Putamen (tissue), 1 donor: ENCODE results near the gene TNK2.
A peak's percentile ranks its signal among the peaks of the same experiment; 100 is the strongest.

ENCODE experiments used
- DNase-seq: peaks from one replicate; pipeline ENCODE4 v3.0.0-alpha.2; 2016; ENCODE audit warnings: low spot score

TNK2 gene

DNA sequence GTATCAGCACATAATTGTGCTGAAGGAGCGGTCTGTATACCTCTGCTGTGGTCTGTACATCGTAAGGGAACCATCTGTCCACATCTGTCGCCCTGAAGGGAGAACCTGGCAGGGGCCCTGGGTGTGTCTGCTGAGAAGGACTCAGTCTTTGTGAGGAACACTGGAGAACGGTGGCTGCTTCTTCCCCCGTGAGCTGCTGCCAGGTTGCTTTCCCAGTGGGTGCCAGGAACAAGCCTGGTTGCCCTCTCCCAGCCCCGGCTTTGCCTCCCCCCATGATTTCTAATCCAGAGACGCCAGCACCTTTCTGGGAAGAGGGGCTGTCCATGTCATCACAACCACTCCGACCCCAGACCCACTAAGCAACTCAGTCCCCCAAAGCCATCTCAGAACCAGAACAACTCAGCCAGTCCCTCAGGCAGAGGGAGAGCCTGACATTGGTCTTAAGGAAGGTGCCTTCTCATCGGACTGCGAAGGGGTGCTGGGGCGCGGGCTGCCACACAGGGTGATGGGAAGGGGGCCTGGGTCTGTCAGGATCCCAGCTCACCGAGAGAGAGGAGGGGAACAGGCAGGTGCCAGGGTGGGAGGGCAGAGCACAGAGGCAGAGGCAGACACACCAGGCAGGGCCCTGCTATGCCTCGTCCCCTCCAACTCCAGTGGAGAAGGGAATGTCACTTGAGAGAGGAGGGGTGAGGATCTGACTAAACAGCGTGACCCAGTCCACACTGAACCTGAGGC, 8.5 kb downstream of the TNK2 start:
- DNase-seq: no peak

DNA sequence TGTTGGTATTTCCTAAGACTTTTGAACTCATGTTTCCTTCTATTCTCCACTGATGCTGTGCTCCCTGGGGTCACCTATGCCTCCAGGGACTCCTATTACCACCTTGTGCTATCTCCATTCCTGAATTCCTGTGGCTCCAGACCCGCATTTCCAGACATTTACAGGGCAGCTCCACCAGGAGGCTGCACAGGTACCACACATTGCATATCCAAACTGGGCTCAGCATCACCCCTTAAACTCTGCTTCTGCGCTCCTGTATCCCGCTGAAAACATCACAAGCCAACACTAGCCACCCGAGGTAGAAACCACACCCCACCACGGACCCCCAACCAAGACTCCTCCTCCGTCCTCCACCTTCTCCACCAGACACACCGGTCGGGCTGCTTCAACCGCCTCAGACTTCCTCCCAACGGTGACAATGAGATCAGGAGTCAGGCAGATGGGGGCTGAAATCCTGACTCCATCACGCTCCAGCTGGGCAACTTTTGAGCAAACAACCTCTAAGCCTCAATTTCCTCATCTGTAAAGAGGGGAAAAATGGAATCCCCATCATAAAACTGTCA, 10.4 kb downstream of the TNK2 start:
- DNase-seq: no peak

DNA sequence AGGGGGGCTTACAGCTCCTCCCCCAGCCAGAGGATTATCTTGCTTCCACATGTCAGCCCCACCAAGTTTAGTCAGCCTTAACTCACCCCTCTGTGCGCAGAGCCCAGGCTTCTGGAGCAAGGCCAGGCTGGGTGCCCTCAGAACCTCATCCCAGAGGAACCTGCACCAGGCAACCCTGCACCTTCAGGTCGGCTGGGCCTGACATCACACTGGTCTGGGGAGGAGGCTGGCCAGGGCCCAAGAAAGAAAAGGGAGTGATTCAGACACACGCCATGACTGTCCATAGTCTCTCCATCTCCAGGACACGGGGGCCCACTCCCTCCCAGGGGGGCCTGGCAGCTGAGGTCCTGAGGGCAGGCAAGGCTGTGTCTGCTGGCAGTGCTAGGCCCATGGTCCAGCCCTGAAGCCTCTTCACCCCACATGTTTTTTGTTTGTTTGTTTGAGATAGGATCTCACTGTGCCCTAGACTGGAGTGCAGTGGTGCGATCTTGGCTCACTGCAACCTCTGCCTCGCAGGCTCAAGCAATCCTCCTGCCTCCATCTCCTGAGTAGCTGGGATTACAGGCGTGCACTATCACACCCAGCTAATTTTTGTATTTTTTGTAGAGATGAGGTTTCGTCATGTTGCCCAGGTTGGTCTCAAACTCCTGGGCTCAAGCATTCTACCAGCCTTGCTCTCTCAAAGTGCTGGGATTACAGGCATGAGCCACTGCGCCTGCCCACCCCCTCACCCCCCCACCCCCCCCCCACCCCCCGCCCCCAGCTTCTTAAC, 11.1 kb downstream of the TNK2 start:
- DNase-seq: no peak

DNA sequence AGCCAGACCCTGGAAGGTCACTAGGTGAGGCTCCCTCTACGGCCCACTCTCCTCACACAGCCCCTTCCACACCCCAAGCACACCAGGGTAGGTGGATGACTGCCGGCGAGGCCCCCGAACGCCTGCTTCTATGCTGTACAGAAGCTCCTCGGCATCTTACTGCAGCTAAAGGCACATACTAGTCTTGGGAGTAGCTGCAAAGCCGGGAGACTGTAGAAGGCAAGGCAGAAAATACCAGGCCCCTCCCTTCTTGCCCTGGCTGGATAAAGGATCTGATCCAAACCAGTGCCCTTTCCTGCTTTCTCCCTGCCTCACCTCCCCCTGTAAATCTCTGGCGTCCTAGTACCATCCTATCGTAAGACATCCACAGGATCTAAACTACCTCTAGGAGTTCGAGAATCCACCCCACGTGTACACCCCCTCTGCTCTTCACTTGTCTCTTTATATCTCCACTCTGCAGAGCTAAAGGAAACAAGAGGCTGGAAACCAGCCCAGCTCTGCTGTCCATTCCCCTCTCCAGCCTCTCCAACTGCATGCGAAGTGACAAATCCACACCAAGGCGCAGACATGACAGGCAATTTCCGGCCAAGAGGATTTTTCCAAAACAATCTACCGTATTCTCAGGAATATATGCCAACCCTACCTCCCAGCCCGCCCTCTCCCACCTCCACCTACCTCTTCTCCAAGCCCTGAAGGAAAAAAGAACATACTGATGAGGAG, 11.8 kb downstream of the TNK2 start:
- peak; percentile 78 for DNase-seq

DNA sequence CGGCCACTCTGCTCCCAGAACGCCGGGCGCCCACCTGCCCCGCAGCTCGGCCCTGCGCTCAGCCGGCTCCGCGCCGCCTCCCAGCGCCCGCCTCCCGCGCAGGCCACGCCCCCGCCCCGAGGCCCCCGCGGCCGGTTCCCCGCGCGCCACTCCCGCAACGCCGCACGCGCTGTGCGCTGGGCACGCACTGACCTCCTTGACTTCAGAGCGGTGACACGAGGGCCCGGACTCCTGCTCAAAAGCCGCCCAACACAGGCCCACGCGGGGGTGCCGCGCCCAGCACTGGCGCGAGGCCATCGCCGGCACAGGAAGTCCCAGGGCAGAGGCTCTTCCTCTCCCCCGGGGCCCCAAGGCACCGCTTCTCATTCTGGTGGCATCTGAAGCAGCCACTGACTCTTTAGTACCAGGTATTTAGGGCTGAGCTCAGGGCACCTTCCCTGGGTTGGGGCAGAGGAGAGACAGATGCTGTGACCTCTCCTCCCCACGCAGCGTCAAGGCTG, 12.4 kb downstream of the TNK2 start:
- peak; percentile 50 for DNase-seq

DNA sequence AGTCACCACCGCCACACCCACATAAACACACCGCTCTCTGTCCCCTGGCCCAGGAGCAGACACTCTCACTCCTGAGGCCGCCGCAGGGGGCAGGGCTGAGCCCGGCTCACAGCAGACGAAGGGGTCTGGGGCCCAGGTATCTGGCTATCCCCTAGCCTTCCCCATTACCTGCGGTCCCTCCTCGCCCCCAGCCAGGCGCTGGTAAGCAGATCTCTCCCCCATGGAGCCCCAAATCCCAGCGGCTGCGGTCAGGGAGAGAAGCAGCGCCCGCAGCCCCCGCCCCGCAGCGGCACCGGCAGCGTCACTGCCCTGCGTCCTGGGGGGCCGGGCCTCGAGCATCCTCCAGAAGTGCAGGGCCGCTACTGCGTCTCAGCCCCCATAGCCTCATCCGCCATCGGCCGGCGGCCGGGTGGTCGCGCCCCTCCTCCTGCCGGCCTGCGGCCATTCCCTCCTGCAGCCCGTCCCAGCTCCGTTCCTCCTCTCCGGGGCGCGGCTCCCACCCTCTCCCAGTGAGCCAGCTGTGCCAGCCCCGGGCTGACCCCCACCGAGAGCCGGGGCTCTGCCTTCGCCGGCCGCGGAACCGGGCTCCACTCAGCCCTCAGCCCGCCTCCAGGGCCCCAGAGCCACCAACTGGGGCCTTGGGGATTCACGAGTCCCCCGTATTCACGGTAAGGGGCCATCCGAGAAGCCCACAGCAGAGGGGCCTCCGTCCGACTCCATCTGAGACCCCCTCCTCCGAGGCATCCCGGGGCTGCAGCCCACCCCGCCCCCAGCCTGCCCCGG, 13.1 kb downstream of the TNK2 start:
- peak; percentile 41 for DNase-seq

DNA sequence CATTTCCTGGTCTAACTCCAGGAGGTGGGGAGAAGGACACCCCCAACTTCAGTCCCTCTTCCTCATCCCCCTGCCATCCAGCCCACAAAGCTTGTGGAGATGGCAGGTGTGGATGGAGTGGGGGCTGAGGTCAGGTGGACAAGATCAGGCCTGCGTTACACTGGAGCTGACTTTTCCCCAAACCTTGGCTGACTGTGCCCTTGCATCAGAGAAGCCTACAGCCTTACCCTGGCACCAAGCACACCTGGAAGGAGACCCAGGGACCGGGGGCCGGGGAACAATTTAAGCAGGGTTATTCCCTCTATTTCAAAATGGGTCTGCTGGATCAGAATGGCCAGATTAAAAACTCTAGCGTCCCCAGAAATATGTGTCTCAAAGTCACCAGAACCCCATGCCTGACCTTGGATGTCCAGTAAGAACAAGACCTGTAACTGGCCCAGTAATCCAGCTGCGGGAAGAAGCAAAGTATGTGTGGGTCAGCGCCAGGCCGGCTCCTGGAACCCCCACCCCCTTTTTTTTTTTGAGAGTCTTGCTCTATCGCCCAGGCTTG, 14.4 kb downstream of the TNK2 start:
- no peak for DNase-seq

DNA sequence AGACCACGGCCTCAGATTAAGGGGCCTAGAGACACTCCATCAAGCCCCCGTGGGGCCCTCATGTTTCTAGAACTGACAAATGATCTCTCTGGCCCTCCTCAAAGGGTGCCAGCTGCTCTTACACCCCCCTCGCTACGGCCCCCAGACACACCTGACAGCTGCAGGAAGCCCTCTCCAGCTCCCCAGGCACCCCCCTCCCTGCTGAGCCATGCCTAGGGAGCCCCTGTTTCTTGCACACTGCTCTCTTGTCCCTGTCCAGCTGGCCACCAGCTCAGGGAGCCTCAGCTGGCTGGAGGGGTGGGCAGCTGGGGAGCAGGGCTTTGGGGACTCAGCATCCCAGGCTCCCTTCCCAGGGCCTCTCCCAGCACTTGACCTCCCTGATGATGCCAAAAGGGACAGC, 14.8 kb downstream of the TNK2 start:
- DNase-seq: peak; percentile 80

DNA sequence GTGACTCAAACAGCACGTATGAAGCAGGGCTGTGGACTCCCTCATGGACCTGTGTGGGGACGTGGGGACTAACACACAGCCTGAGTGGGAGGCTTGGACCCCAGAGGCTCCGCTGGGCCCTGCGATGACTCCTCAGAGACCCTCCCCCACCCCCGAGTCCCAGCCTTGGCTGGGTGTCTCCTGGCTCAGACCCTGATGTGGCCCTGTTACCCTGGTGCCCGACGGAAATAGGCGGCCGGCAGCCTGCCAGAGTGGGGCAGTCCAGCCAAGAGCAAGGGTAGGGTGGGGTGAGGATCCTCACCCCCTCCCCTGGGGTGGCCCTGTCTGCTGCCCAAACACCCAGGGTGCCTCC, 15.3 kb downstream of the TNK2 start:
- DNase-seq: peak; percentile 71

DNA sequence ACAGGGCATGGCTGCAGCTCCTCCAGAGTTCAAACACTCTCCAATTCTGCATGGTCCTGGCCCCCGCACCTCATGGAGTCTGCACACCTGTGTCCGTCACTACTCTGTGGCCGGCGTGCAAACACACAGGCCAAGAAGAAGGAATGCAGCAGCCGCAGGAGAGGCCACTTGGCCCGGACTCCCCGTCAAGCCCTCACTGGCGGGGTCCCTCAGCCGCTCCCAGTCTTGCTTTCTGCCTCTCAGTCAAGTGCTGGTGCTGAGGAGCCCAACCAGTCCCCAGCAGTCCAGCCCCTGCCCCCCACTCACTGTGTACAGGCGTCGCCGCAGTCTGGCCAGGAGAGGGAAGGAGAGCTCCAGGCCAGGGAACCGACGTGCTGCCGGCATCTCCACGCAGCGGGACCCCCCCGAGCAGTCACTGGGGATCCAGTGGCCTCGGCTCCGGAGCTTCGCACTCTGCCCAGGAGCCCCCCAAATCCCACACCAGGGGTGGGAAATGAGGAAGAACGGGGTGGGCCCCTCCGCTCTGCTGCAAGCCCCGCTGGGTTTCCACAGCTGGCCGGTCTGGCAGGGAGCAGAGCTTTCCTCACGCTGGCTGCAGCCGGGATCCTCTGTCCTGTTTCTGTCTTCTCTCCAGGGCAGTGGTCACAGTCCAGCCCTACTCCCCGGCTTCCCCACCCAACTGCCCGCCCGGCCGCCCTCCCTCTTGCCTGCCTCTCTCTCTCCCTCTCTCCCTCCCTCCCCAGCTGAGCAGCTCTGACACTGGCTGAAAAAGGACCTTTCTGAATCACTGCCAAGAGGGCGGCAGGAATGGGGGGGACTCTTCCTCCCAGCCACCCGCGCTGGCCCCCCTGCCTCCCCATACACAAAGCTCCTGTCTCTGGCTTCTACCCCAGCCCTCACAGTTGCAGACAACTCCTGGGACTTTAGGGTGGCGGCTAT, 16.0 kb downstream of the TNK2 start:
- peak; percentile 94 for DNase-seq

DNA sequence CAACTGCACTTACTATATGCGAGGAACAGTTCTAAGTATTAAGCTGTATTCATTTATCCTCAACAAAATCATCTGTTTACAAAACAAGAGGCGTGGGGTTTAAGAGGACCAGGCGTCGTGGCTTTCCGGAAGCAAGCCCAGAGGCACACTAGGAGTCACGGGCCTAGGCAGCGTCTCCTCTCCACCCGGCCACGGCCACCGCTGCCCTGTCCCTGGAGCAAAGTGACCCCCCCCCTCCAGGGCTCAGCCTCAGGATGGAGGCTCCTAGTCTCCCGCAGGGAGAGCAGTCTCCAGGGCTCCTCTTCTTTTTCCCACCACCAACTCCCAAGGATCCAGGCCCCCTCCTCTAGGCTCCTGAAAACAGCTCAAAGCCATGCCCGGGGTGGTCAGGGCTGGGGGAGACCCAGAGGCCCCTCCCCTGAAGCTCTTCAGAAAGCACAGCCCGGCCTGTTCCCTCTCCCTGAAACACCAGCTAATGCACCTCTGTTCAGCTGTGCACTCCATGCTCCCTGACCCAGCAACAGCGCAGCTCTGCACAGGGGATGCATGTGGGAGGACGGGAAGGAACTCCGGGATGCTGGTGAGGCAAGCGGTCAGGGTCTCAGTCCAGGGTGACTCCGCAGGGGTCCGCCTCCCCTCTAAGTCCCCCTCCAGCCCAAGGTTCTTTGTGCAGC, 16.8 kb downstream of the TNK2 start:
- no peak for DNase-seq

DNA sequence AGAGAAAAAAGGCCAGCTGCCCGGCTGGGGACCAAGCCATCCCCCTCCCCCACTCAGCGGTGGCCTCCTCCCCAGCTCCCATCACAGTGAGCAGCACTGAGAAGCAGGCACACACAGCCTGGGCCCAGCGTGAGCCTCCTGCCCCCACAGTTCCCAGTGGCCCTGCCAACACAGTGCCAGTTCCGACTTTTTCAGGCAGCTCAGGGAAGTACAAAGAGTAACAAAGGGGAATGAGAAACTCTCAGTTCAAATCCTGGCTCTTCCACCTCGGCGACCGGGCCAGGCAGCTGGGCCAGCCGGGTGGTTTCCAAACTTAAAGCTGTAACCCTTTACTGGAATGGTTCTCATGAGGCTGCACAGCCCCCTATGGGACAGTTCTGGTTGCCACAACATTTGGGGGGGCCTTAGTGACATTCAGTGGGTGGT, 18.5 kb downstream of the TNK2 start:
- DNase-seq: peak; percentile 73

DNA sequence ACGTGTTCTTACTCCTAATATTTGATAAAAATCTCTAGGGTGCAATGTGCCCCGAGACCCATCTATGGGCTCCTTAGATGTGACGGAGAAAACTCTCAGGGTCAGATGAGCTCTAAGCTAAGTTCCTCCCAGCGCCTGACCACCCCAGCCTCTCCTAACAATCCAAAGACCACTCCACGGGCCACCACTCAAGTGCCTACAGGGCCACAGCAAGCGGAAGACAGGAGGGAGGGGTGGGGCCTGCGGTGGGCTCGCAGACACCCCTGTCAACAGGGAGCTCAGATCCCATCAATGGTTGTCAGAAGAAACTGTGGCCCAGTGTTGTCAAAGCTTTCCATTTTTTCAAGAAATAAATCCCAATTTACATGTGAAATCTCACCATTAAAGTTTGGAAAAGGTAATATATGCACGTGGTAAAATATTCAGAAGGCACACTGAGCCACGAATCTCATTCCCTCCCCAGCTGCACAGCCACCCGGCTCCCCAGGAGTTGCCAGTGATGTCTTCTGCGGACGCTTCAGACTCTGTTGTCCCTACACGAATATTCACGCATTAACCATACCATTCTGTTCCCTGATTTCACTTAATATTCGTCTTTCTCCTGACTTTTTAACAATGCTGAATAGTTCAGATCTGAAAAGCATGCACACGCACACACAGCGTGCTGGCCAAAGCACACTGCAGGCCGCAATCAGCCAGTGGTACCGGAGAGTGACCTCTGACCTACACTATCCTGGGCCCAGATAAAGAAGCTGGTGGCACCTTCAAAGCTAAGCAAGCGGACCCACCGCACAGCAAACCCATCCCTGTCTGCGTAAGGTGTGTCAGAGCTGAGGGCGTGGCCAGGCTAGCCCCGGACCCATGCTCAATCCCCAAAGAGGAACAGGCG, 19.1 kb downstream of the TNK2 start:
- DNase-seq: no peak

DNA sequence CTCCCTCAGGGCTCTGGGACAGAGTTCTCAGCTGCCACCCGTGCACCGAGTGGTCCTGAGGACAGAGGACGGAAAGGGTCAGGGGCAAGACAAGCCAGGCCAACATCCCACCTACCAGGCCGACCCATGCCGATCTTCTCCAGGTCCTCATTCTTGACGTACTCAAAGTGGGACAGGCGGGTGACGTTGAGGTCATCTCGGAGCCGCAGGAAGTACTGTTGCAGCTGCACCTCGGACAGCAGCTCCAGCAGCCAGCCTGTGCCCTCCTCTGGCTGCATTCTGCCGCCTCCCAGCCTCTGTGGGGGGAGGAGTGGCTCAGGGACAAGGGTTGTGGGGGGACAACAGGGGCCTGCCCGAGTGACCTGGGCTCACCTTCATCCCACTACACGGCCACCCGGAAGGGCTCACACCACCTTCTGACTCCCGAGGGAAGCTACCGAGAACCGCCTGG, 20.0 kb downstream of the TNK2 start:
- DNase-seq: no peak

DNA sequence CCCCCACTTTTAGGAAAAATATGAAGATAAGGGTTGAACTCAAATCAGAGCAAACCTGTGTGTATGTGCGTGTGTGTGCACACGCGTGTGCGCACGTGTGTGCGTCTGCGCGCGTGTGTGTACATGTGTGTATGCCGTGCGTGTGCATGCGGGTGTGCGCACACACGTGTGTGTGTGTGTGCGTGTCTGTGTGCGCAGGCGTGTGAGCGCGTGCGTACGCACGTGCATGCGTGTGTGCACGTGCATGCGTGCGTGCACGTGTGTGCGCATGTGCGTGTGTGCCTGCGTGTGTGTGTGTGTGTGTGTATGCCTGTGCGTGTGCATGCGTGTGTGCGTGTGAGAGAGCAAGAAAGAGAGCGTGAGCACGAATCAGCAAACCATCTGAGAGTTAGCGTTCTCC, 20.7 kb downstream of the TNK2 start:
- DNase-seq: no peak

DNA sequence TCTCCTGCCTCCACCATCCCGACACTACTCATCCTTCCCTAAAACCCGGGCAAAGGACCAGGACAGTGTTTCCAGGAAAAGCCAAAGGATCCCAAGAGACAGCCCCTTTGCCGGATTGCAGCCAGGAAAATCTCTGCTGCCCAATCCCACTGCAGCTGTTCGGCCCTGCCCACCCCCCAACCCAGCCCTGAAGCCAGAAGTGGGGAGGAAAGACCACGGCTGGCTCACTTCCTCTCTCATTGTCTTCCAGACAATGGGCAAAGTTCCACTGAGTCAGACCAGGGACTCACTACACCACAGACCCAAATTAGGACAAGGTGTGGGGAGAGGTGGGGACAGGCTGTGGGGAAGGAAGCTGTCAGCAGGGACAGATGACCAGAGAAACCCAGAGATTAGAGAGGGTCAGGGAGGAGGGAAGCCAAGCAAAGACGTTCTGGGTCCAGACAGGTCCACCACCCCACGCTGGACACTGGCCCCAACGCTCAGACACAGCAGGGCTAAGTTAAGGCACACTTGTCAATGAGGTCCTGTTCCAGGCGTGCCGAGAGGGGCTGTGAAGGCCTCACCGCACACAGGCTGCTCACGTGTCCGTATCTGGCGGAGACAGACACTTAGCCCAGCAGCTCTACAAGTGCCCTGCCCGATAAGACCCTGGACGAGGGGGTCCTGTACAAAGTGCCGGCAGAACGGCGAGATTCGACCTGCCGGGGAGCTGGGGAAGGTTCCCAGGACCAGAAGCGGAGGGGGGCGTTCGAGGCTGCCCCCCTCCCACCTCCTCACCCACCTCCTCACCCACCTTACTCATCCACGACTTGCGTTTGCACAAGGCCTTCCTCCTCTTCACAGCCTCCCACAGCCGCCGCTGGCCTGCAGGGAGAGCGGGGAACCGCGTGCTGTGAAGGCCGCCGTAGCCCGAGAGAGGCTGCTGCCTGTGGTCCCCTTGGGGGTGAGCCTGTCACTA, 21.9 kb downstream of the TNK2 start:
- no peak for DNase-seq
